GM12865 (cell line): ENCODE measurements around the gene ZNF664.

Source experiments
- DNase-seq: peaks from one replicate; pipeline ENCODE4 v3.0.0; 2010; ENCODE audit warnings: low read depth
- H3K4me3 ChIP-seq: 2 replicates; pipeline ENCODE4 v1.5.1; 2011; ENCODE audit warnings: mild to moderate bottlenecking, low read depth, low read length, control low read depth
- TF ChIP-seq, protein P1 (sequence below): IDR thresholded peaks from 2 replicates; pipeline ENCODE4 v1.5.1; 2011; ENCODE audit warnings: low read length, control low read depth, low read depth, inconsistent platforms; ENCODE audit not compliant: insufficient read depth; ENCODE audit errors: missing control alignments

Gene ZNF664

DNA sequence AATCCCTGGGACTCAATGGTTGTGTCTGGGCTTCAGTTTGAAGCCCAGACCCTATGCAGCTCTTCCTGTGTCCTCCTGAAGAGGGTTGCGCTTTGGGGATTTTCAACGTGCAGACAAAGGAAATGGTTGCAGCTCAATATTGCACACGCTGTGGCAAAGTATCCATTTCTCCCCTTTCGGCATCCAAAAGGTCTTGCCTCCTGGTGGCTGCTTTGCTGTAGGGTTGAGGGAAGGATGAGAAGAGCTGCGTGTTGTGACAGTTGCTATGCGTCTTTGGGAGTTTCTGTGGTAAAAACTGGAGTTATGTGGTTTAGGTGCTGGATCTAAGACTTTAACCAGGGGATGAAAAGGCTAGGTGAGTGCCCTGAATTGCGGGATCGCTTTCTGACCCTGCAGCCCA lies 71.0 kb downstream of the ZNF664 start:
- TF ChIP-seq, protein P1, sequence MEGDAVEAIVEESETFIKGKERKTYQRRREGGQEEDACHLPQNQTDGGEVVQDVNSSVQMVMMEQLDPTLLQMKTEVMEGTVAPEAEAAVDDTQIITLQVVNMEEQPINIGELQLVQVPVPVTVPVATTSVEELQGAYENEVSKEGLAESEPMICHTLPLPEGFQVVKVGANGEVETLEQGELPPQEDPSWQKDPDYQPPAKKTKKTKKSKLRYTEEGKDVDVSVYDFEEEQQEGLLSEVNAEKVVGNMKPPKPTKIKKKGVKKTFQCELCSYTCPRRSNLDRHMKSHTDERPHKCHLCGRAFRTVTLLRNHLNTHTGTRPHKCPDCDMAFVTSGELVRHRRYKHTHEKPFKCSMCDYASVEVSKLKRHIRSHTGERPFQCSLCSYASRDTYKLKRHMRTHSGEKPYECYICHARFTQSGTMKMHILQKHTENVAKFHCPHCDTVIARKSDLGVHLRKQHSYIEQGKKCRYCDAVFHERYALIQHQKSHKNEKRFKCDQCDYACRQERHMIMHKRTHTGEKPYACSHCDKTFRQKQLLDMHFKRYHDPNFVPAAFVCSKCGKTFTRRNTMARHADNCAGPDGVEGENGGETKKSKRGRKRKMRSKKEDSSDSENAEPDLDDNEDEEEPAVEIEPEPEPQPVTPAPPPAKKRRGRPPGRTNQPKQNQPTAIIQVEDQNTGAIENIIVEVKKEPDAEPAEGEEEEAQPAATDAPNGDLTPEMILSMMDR = no peak
- no peak overlapping the region for H3K4me3 ChIP-seq
- no peak for DNase-seq

DNA sequence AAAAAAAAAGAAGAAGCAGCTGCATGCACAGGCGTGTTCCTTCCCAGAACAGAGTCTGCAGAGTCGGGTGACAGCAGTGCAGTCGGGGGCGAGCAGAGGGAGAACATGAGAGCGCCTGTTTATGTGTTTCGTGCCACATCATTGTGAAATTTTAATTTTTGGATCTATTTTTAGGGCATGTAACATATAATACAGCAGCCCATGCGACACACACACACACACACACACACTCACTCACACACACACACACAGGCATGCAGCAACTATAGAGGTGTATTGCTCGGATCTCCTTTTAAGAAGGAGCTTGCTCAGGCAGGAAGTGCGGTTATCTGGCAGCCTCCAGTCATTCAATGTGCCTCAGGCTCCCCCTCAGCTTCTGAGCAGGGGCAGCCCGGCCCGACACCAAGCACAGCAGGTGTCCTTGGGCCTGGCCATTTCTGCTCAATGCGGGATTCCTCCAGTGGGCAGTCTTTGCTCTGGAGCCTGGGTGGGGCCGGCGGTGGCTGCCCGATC lies 71.8 kb downstream of the ZNF664 start:
- TF ChIP-seq, protein P1 = no peak
- H3K4me3 ChIP-seq = no peak overlapping the region
- no peak for DNase-seq

DNA sequence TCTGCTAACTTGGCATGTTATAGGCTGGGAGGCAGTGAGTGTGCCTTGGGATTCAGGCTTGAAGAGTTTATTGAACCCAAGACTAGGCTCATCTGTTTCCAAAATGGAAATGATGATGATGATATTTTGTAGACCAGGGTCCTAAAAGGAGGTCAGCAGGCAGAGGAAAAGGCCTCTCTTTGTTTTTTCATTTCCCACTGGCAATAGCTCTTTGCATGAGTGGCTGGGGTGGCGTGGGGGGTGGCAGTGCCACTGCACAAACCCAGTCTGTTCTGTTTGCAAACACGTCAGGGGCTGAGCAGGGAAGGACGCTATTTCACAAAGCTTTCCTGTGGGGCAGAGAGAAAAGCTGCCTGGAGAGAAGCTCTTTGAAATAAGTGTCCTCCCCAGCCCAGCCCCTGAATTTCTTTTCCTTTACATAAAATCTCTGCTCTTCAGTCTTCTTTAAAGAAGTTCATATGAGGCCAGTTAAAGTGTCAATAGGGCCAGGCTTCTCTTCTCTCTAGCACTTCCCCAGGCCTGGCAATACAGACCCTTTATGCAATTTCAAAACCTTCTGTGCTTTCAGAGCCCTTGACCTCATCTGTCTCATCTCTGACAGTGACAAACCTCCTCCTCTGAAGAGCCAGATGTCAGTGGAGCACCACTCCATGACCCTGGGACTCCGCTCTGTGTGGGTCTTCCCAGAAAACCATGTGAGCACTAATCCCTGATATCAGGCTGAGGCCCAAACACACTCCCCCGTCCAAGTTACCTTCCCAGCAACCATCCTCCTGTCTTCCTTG lies 72.8 kb downstream of the ZNF664 start:
- TF ChIP-seq, protein P1 = no peak
- DNase-seq = no peak
- H3K4me3 ChIP-seq = no peak overlapping the region

DNA sequence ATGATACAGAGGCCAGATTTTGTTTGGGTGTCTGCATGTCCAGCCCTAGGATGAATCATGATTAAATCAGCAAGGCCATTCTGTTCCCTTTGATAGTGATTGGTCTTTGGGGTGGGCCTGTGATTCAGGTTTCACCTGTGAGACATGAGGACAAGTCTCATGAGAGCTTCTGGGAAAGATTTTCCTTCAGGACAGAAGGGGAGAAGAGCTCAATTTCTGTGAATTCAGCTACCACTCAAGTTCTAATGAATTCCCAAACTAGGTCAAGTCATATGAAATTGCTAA lies 73.4 kb downstream of the ZNF664 start:
- no peak overlapping the region for H3K4me3 ChIP-seq
- DNase-seq = no peak
- TF ChIP-seq, protein P1 = no peak

DNA sequence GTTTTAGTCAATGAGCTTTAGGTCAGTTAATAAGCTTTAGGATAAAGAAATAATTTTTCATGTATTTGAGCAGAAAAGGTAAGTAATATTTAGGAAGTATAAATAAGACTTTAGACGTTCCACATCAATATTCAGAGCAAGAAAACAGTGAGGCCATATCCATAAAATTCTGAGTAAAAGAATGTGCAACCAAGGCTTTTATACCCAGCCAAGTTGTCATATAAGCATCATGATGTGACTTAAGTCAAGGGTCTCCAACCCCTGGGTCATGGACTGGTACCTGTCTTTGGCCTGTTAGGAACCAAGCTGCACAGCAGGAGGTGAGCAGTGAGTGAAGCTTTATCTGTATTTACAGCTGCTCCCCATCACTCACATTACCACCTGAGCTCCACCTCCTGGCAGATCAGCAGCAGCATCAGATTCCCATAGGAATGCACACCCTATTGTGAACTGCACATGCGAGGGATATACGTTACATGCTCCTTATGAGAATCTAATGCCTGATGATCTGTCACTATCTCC lies 74.1 kb downstream of the ZNF664 start:
- no peak for DNase-seq
- TF ChIP-seq, protein P1 = no peak
- no peak overlapping the region for H3K4me3 ChIP-seq

DNA sequence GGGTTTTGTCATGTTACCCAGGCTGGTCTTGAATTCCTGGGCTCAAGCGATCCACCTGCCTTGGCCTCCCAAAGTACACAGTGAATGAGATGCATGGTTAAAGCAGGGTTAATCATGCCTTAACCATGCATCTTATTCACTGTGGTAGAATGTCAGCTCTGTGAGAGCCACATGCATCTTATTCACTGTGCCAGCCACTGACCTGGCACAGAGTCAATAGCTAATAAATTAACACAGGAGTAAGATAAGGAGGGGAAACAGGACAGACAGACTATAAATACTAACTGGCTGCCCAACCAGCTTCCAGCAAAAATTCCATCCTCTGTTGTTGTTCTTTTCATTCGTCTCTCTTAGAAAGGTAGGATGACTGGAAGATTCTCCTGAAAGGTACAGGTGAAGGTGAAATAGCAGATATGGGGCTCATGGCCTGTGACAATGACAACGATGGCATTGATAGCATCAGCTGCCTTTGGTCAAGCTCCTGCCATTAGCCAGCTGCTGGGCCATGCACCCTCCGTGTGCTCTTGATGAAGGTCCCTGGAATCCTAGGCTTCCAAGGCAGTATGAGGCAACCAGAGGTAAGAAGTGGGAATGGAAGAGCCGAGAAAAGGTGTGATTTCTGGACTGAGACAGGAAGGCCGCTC lies 76.6 kb downstream of the ZNF664 start:
- TF ChIP-seq, protein P1 = no peak
- no peak overlapping the region for H3K4me3 ChIP-seq
- DNase-seq = no peak

DNA sequence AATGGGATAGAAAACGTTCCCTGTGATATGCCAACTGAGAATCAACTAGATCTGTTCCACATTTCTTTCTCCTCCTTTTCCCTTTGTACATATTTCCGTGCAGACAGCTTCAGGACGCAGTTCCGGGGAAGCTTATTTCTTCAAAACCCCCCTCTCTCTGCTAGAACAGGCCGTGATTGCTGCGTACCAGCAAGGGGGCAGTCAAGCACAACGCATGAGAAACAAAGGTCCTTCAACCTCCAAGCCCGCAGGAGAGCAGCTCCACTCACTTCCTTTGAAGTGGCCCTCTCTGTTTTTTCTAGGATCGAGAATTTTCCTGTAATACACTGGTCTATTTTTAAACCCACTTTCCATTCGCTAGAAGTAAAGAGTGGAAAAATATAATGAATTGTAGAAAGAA lies 80.8 kb downstream of the ZNF664 start:
- H3K4me3 ChIP-seq = no peak overlapping the region
- DNase-seq = peak; percentile 57
- TF ChIP-seq, protein P1 = peak; percentile 44
